Activated naive CD8-positive, alpha-beta T cell treated with anti-CD3 and anti-CD28 coated beads, Interleukin-2, amount 50 U/mL, for 16 hours (primary cell): ENCODE data around the gene SLC38A10.

ENCODE experiments used
- DNase-seq: peaks from one replicate; pipeline ENCODE4 v3.0.0-alpha.2; 2020; ENCODE audit warnings: low read depth, low spot score

The SLC38A10 gene

DNA sequence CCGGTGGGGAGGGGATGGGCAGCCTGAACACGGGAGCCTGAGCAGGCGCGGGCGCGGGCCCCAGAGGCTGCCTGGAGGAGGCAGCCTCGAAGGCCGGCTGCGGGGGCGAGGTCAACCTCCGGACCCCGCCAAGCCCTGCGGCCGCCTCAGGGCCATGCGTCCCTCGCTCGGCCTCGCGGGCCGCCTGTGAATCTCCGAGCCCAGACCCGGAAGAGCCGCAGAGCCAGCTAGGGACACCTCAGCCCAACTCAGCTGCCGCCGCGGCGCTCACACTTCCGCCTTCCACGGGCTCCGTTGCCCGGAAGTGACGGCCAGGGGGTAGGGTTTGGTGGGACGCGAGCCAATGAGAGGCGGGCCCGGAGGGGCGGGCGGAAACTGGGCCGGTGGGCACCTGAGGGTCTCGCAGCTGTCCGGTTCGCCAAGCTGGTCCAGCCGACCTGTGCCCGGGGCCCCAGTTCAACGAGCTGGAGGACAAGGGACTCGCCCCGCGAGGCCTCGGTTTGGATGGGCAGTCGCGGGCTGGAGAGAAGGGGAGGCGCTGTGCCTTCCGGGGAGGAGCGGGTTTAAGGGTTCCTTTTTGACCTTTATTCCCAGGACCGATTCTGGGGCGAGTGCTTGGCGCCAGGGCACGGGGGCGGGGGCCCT lies at the start of gene SLC38A10:
TSS of gene SLC38A10 (minus strand) at position 277 of the 645 bp plus-strand sequence. CDS start 386 bp downstream, outside the sequence.
- peak; percentile 90 for DNase-seq

- DNase-seq: no peak
Observed at GRCh38 chr17:81342269-81343070, 47.4 kb upstream of the SLC38A10 start.

DNA sequence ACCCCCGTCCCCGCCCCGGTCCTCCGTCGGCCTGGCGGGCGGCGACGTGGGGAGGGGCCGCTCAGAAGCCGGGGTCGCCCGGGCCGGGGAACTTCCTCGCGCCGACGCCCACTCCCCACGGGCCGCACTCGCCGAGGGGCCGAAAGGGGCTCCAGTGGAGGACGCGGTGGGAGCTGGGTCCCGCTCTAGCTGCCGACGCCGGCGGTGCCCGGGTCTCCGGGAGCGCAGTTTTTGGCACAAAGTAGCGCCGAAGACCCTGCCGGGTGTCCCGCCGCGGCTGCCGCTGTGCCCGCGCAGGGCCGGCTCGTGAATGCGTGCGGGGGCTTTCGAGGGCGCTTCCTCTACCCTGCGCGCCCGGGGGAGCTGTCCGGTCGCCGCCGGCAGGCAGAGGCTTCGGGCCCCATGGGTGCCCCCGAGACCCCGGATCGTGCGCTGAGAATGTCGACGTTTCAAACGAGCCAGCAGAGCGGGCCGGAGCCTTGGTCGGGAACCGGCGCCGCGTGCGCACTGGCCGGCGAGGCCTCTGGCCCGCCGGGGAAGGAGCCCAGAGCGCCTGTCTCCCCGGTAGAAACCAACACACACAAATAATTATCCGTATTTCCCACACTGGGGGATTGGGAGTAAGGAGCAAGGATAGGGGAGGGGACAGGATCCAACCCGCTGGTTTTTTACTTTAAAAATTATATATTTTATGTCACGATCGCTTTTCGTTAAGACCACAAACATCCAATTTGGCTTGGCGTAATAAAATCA lies 46.6 kb upstream of the SLC38A10 start:
- DNase-seq: no peak

- DNase-seq: no peak
Observed at GRCh38 chr17:81340607-81341515, 45.8 kb upstream of the SLC38A10 start.

- DNase-seq: no peak
Observed at GRCh38 chr17:81339534-81340296, 44.6 kb upstream of the SLC38A10 start.

DNA sequence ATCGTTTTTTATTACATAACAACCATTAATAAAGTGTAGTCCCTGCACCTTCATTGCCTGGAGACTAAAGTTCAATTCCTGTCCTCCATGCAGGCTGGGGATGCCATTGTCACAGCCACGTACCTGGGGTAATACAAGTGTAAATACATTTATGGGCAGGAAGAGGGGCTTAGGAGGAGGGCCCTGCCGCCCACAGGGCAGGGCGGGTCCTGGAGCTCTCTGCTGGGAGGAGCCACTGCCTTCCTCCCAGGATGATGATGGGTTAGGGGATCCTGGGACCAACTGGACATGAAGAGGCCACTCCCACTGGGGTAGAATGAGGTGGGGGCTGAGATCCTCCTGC lies 44.1 kb upstream of the SLC38A10 start:
- DNase-seq: no peak

GRCh38 chr17:81338274-81339190 lies 43.4 kb upstream of the SLC38A10 start:
- DNase-seq: no peak

- no peak for DNase-seq
Observed at GRCh38 chr17:81337476-81337879, 42.4 kb upstream of the SLC38A10 start.

DNA sequence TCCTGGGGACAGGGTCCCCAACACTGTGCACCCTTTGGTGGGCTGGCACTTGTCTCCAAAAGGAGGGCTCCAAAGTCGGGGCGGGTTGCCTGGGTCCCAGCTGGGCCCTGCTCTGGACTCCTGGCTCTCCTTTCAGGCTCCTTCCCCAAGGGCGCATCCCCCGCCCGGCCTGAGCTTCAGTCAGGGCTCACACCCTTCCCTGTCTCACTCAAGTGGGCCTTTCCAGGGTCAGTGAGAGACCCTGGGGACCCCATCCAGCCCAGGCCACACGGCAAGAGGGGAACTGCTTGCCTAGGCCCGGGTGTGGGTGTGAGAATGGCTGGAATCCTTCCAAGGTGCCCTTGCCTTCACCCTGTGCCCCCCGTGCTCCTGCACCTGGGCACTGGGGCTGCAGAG lies 41.8 kb upstream of the SLC38A10 start:
- DNase-seq: no peak

- no peak for DNase-seq
Observed at GRCh38 chr17:81336296-81336929, 41.3 kb upstream of the SLC38A10 start.

DNA sequence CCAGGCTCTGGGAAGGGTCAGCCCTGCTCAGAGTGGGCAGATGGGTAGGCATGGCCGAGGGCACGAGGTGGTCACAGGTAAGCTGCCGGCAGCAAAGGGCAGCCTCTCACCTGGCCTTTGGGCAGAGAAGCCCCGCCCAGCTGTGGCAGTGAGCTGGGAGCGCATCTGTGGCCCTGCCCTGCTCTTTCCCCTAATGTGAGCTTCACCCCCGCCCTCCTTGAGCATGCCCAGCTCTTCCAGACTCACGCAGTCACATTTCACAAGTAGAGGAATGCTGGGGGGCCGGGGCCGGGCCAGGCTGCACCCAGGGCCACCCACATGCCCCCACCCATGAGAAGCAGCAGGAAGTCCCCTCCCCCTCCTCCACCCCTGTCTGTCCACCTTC lies 40.7 kb upstream of the SLC38A10 start:
- DNase-seq: no peak

- DNase-seq: no peak
Observed at GRCh38 chr17:81334987-81335772, 40.1 kb upstream of the SLC38A10 start.

- no peak for DNase-seq
Observed at GRCh38 chr17:81334391-81334901, 39.3 kb upstream of the SLC38A10 start.

GRCh38 chr17:81333616-81334368 lies 38.7 kb upstream of the SLC38A10 start:
- no peak for DNase-seq

- DNase-seq: no peak
Observed at GRCh38 chr17:81332914-81333528, 37.9 kb upstream of the SLC38A10 start.

- no peak for DNase-seq
Observed at GRCh38 chr17:81332118-81332834, 37.2 kb upstream of the SLC38A10 start.
